Sigmoid colon (tissue), 7 donors: ENCODE results near the gene GPR42. TPM values are rescaled to one million over a fixed set of nuclear protein-coding genes. Genes with fewer than 3 reads are reported as not detected.

ENCODE experiments used
- DNase-seq: peaks from one replicate; pipeline ENCODE4 v3.0.0-alpha.2; 2019
- H3K27ac ChIP-seq, 4 donors: fragments of 200-600 bp; sonication (generic); one replicate each; pipeline ENCODE4 v1.5.1; 2016 to 2019; ENCODE audit warnings: mild to moderate bottlenecking in 1 of 4
- H3K27me3 ChIP-seq, 3 donors: fragments of 200-600 bp; sonication (generic); one replicate each; pipeline ENCODE4 v1.5.1; 2019; ENCODE audit warnings: mild to moderate bottlenecking in 1 of 3
- H3K36me3 ChIP-seq, 4 donors: fragments of 200-600 bp; sonication (generic); one replicate each; pipeline ENCODE4 v1.5.1; 2016 to 2019
- H3K4me1 ChIP-seq, 4 donors: fragments of 200-600 bp; sonication (generic); one replicate each; pipeline ENCODE4 v1.5.1; 2017 to 2019
- H3K4me3 ChIP-seq, 4 donors: fragments of 200-600 bp; sonication (generic); one replicate each; pipeline ENCODE4 v1.5.1; 2017 to 2019; ENCODE audit warnings: mild to moderate bottlenecking in 2 of 4, moderate library complexity in 1 of 4
- H3K9me3 ChIP-seq, 4 donors: fragments of 200-600 bp in 3 of 4; sonication (generic) in 3 of 4; one replicate each; pipeline versions ENCODE4 v1.5.1 to v1.6.1; 2013 to 2019
- EP300 ChIP-seq, 4 donors: sonication (generic); formaldehyde crosslinking; IDR thresholded peaks; one replicate each; pipeline ENCODE4 v1.6.1; 2017; ENCODE audit warnings: antibody characterized with exemption in 4 of 4
- POLR2A ChIP-seq, 2 donors: fragments of 450-650 bp; IDR thresholded peaks; one replicate each; pipeline ENCODE4 v1.6.1; 2016; ENCODE audit warnings: antibody characterized with exemption in 2 of 2, mild to moderate bottlenecking in 2 of 2, moderate library complexity in 2 of 2
- POLR2AphosphoS5 ChIP-seq, 4 donors: sonication (generic); formaldehyde crosslinking; IDR thresholded peaks; one replicate each; pipeline ENCODE4 v1.6.1; 2017; ENCODE audit warnings: antibody characterized with exemption in 4 of 4
- WGBS, 2 donors: extraction: QIAGEN DNeasy Blood & Tissue Kit; methylation state at CpG; one replicate each; pipeline ENCODE4 v1.1.7; 2013; 5-methylcytosine and 5-hydroxymethylcytosine counted together
- intact Hi-C: fragments of 100-400 bp; cut with DNase I; formaldehyde crosslinking; loops from one replicate; pipeline ENCODE4 v1.15.1; 2023
- polyA plus RNA-seq, 3 donors: library from polyadenylated mRNA; stranded (reverse); fragments of 200-250 nt; gene quantifications; one replicate each; pipeline ENCODE4 v1.2.3, GENCODE V29; 2013
- total RNA-seq, 4 donors: library from RNA; depleted of rRNA; stranded (reverse); fragments of >200 nt; gene quantifications; one replicate each; pipeline ENCODE4 v1.1.0, GENCODE V29; 2016
- TF ChIP-seq, protein P1 (sequence below), 4 experiments: fragments of 450-650 bp in 3 of 4; fragments of 200-600 bp in 1 of 4; IDR thresholded peaks; one replicate each; pipeline ENCODE4 v1.5.1; 2016 to 2019; ENCODE audit warnings: antibody characterized with exemption in 4 of 4, mild to moderate bottlenecking in 3 of 4, moderate library complexity in 2 of 4
- donor health status: healthy with polysubstance abuse.
- donor health status: Bipolar disorder and iron deficiency.
- donor health status: healthy.

The GPR42 gene
- total and polyA plus RNA-seq, 7 donors = 0.17 to 0.83 (median 0.31) TPM; not detected in 3

DNA sequence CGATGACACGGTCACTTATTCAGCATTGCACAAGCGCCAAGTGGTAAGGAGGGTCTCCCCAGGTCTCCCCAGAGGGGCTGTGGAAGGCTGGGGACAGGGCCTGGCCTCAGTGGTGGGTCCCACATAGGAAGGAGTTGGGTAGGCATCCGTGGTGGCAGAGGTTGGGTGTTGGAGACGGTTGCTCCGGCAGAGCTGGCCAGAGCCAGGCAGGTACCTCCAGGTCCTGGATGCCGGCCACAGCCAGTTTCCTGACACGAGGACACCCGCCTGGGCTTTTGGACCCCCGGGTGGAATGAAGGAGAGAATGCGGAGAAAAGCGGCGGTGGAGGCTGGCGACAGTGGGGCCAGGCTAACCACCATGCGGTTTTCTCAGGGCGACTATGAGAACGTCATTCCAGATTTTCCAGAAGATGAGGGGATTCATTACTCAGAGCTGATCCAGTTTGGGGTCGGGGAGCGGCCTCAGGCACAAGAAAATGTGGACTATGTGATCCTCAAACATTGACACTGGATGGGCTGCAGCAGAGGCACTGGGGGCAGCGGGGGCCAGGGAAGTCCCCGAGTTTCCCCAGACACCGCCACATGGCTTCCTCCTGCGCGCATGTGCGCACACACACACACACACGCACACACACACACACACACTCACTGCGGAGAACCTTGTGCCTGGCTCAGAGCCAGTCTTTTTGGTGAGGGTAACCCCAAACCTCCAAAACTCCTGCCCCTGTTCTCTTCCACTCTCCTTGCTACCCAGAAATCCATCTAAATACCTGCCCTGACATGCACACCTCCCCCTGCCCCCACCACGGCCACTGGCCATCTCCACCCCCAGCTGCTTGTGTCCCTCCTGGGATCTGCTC, 24.4 kb upstream of the GPR42 start:
- peaks cover 0 to 7% (median 0%) of the 10 kb centered on the region in 3 donors for H3K27me3 ChIP-seq
- peak; percentile 53 for DNase-seq
- intact Hi-C loops = no loop called here
- 59 to 62% methylated on average over 28 of the region's 28 CpGs for WGBS, 2 donors
- no peaks in the 10 kb centered on the region for H3K4me1 ChIP-seq
- no peaks in the 10 kb centered on the region for H3K36me3 ChIP-seq
- no peak overlapping the region for H3K27ac ChIP-seq
- H3K4me3 ChIP-seq = no peak overlapping the region
- no peaks in the 10 kb centered on the region for H3K9me3 ChIP-seq
- TF ChIP-seq POLR2AphosphoS5 (IDR thresholded peaks at IDR 0.05) = no peak
- TF ChIP-seq, protein P1, sequence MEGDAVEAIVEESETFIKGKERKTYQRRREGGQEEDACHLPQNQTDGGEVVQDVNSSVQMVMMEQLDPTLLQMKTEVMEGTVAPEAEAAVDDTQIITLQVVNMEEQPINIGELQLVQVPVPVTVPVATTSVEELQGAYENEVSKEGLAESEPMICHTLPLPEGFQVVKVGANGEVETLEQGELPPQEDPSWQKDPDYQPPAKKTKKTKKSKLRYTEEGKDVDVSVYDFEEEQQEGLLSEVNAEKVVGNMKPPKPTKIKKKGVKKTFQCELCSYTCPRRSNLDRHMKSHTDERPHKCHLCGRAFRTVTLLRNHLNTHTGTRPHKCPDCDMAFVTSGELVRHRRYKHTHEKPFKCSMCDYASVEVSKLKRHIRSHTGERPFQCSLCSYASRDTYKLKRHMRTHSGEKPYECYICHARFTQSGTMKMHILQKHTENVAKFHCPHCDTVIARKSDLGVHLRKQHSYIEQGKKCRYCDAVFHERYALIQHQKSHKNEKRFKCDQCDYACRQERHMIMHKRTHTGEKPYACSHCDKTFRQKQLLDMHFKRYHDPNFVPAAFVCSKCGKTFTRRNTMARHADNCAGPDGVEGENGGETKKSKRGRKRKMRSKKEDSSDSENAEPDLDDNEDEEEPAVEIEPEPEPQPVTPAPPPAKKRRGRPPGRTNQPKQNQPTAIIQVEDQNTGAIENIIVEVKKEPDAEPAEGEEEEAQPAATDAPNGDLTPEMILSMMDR (IDR thresholded peaks at IDR 0.05) = no peak
- no peak for TF ChIP-seq POLR2A (IDR thresholded peaks at IDR 0.05)
- TF ChIP-seq EP300 (IDR thresholded peaks at IDR 0.05) = no peak

DNA sequence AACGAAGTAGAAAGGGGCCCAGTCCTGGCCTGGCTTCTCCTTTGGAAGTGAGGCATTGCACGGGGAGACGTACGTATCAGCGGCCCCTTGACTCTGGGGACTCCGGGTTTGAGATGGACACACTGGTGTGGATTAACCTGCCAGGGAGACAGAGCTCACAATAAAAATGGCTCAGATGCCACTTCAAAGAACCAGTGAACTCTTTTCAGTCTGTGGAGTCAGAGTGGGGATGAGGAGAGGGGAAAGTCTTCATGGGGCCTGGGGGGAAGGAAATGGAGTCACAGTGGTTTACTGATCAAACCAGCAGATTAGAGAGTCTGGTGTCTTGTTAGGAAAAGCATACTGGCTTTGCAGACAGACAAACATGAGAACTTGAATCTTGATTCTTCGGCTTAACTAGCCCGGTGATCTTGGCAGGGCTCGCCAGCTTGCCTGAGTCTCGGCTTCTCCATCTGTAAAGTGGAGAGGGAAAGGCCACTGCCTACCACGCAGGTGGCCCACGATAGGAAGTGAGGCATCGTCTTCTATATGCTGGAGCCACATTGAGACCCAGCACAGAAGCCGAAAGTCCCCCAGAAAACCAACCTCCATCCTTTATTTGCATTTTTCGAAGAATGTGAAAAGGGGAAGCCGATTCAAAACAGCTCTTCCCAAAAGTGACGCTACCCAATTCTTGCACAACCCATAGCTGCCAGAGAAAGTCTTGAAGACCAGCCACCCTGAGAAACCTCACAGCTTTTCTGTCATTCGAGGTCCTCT, 23.5 kb upstream of the GPR42 start, which contains the start of gene FFAR1:
FFAR1 (plus strand) TSS at position 732 of the 759 bp plus-strand sequence. CDS start 3,650 bp downstream, outside the sequence.
- H3K4me1 ChIP-seq = no peaks in the 10 kb centered on the region
- no peaks in the 10 kb centered on the region for H3K9me3 ChIP-seq
- H3K27ac ChIP-seq = no peak within 1 kb of the TSS
- intact Hi-C loops = no loop called here
- 47 to 70% methylated on average over 18 of the region's 18 CpGs for WGBS, 2 donors
- peaks cover 0 to 7% (median 0%) of the 10 kb centered on the region in 3 donors for H3K27me3 ChIP-seq
- DNase-seq = peak; percentile 55
- no peak within 1 kb of the TSS for H3K4me3 ChIP-seq
- TF ChIP-seq, protein P1 (IDR thresholded peaks at IDR 0.05) = no peak
- no peak for TF ChIP-seq EP300 (IDR thresholded peaks at IDR 0.05)
- no peak for TF ChIP-seq POLR2A (IDR thresholded peaks at IDR 0.05)
- no peak for TF ChIP-seq POLR2AphosphoS5 (IDR thresholded peaks at IDR 0.05)
- no peaks in the 10 kb centered on the region for H3K36me3 ChIP-seq

DNA sequence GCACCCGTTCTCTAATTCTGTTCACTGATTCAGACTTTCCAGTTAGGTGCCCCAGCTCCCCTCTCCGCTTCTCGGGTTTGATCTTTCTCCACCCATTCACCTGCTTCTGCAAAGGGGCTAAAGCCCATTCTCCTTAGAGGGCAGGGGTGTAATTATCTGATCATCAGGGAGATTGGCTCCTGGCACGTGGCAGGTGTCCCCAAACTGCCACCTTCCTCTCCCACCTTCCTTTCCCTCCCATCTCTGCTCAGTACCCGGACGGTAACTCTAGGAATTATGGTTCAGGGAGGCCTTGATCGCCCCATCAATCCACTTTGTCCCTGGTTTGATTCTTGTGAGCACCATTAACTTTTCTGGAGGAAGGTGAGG, 23.0 kb upstream of the GPR42 start:
- intact Hi-C loops = no loop called here
- Histone ChIP-seq H3K36me3 (no peaks in the 10 kb centered on the region), H3K9me3 (no peaks in the 10 kb centered on the region), H3K4me3 (no peak overlapping the region), H3K27me3 (peaks cover 0 to 7% (median 0%) of the 10 kb centered on the region in 3 donors), H3K4me1 (no peaks in the 10 kb centered on the region), H3K27ac (no peak overlapping the region)
- 69 to 71% methylated on average over 7 of the region's 7 CpGs for WGBS, 2 donors
- no peak for DNase-seq
- TF ChIP-seq, protein P1 (IDR thresholded peaks at IDR 0.05) = no peak
- TF ChIP-seq EP300 (IDR thresholded peaks at IDR 0.05) (no peak), POLR2AphosphoS5 (IDR thresholded peaks at IDR 0.05) (no peak), POLR2A (IDR thresholded peaks at IDR 0.05) (no peak)

DNA sequence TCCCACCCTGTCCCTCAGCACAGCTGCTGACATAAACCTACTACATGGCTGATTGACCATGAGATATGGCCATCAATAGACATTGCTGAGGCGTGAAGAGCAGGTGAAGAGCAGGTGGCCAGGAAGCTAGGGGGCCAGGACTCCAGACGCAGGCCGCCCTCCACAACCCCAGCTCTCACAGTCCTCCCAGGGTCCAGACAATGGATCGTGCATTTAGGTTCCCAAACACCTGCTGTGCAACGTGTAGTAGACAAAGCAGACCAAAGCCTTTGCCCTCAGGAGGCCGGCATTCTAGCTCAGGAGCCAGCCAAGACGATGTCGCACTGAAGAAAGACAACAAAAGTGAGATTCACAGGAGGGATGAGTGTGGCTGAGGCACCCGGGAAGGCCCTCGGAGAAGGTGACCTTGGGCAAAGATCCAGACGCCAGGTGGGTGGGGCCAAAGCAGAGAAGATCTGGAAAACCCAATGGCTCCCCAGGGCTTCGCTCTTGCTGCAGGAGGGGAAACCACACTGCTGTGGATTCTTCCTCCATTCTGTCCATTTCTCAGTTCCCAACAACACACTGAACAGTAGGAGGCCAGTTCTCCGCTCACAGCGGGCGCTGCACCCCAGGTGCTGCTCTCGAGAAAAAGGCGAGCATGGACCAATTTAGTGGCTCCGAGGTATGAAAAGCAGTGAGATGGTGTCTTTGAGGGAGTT, 21.8 kb upstream of the GPR42 start:
- peak; percentile 46 for DNase-seq
- intact Hi-C loops = no loop called here
- TF ChIP-seq, protein P1 (IDR thresholded peaks at IDR 0.05) = no peak
- no peak for TF ChIP-seq POLR2AphosphoS5 (IDR thresholded peaks at IDR 0.05)
- no peak for TF ChIP-seq EP300 (IDR thresholded peaks at IDR 0.05)
- no peaks in the 10 kb centered on the region for H3K9me3 ChIP-seq
- no peaks in the 10 kb centered on the region for H3K4me1 ChIP-seq
- no peaks in the 10 kb centered on the region for H3K36me3 ChIP-seq
- no peak overlapping the region for H3K4me3 ChIP-seq
- 71 to 83% methylated on average over 18 of the region's 18 CpGs for WGBS, 2 donors
- peaks cover 0 to 7% (median 0%) of the 10 kb centered on the region in 3 donors for H3K27me3 ChIP-seq
- no peak overlapping the region for H3K27ac ChIP-seq
